ENCODE results near the gene OR11L1. TPM values are rescaled to one million over a fixed set of nuclear protein-coding genes. Genes with fewer than 3 reads are reported as not detected.

OR11L1 gene
- polyA plus RNA-seq, 1 of the 3 experiments (the other 2 are of a cell fraction) = not detected

- H3F3A ChIP-seq (replicated peaks; ENCODE audit: insufficient read depth) = no peaks in the 10 kb centered on the region
- CTCF ChIA-PET = no interaction called here
- no peaks in the 10 kb centered on the region for H3K9me2 ChIP-seq
- H3K9me3 ChIP-seq = no peaks in the 10 kb centered on the region
- H3K79me2 ChIP-seq (ENCODE audit: insufficient read depth) = no peaks in the 10 kb centered on the region
- no peak overlapping the region for H3K4me2 ChIP-seq
- H3K36me3 ChIP-seq (replicated peaks in 1 of 2; ENCODE audit: control insufficient read depth in 1 of 2, insufficient read depth in 2 of 2, low read length in 1 of 2) = no peaks in the 10 kb centered on the region
- 39% methylated on average over 15 of the region's 17 CpGs for WGBS (ENCODE audit: low lambda C conversion rate)
- H3K4me3 ChIP-seq (ENCODE audit: low read depth in 2 of 2, low read length in 1 of 2) = no peak overlapping the region
- TF ChIP-seq REST (IDR thresholded peaks at IDR 0.05; ENCODE audit: low read depth, low read length) (no peak), SMC3 (IDR thresholded peaks at IDR 0.05; ENCODE audit: low read depth, low read length) (no peak)
- no peaks in the 10 kb centered on the region for H3K4me1 ChIP-seq (ENCODE audit: control insufficient read depth in 1 of 2, insufficient read depth in 2 of 2, low read depth in 1 of 2, low read length in 1 of 2)
- no peak overlapping the region for H2AFZ ChIP-seq (ENCODE audit: low read depth)
- POLR2A ChIA-PET = no interaction called here
- no peaks in the 10 kb centered on the region; the same call in 1 of the 2 replicates for H3K27me3 ChIP-seq (ENCODE audit: insufficient read depth)
- no peaks in the 10 kb centered on the region for H4K20me1 ChIP-seq (ENCODE audit: insufficient read depth)
- H3K27ac ChIP-seq (ENCODE audit: low read depth in 2 of 2, low read length in 1 of 2) = no peak overlapping the region
- DNase-seq = no peak
- H3K9ac ChIP-seq = no peak overlapping the region
Measured at GRCh38 chr1:247864644-247865043, 22.9 kb upstream of the OR11L1 start.

- H3K27ac ChIP-seq (ENCODE audit: low read depth in 2 of 2, low read length in 1 of 2) = no peak overlapping the region
- no peak overlapping the region for H3K4me2 ChIP-seq
- no peaks in the 10 kb centered on the region for H3F3A ChIP-seq (replicated peaks; ENCODE audit: insufficient read depth)
- H3K27me3 ChIP-seq (ENCODE audit: insufficient read depth) = peaks cover 5% of the 10 kb centered on the region; the same call in 1 of the 2 replicates
- no peaks in the 10 kb centered on the region for H3K9me2 ChIP-seq
- DNase-seq = no peak
- H3K4me1 ChIP-seq (ENCODE audit: control insufficient read depth in 1 of 2, insufficient read depth in 2 of 2, low read depth in 1 of 2, low read length in 1 of 2) = no peaks in the 10 kb centered on the region
- WGBS (ENCODE audit: low lambda C conversion rate) = 4% methylated on average over 4 of the region's 4 CpGs
- H3K9me3 ChIP-seq = no peaks in the 10 kb centered on the region
- no peak overlapping the region for H3K4me3 ChIP-seq (ENCODE audit: low read depth in 2 of 2, low read length in 1 of 2)
- ChIA-PET POLR2A (no interaction called here), CTCF (no interaction called here)
- H4K20me1 ChIP-seq (ENCODE audit: insufficient read depth) = no peaks in the 10 kb centered on the region
- no peak for TF ChIP-seq MEF2A (IDR thresholded peaks at IDR 0.05; ENCODE audit: borderline replicate concordance, low read depth)
- TF ChIP-seq GATA2 (CRISPR knock-in tag; IDR thresholded peaks at IDR 0.05) = no peak
- TF ChIP-seq NRF1 (IDR thresholded peaks at IDR 0.05; ENCODE audit: low read depth, low read length) = no peak
- TF ChIP-seq IRF3 (IDR thresholded peaks at IDR 0.05; ENCODE audit: low read depth, low read length) = no peak
- no peak for TF ChIP-seq RXRA (IDR thresholded peaks at IDR 0.05; ENCODE audit: borderline replicate concordance, low read depth)
- no peak for TF ChIP-seq RAD21 (IDR thresholded peaks at IDR 0.05; ENCODE audit: low read length)
- TF ChIP-seq CTCF (IDR thresholded peaks at IDR 0.05) = no peak
- TF ChIP-seq FOXJ3 (CRISPR knock-in tag; IDR thresholded peaks at IDR 0.05) = no peak
- TF ChIP-seq TEAD4 (IDR thresholded peaks at IDR 0.05; ENCODE audit: borderline replicate concordance, insufficient read depth) = no peak
- no peak for TF ChIP-seq YY1 (IDR thresholded peaks at IDR 0.05; ENCODE audit: low read depth)
- no peak for TF ChIP-seq NFIC (IDR thresholded peaks at IDR 0.05; ENCODE audit: borderline replicate concordance)
- H3K9ac ChIP-seq = no peak overlapping the region
- H2AFZ ChIP-seq (ENCODE audit: low read depth) = no peak overlapping the region
- no peaks in the 10 kb centered on the region for H3K36me3 ChIP-seq (replicated peaks in 1 of 2; ENCODE audit: control insufficient read depth in 1 of 2, insufficient read depth in 2 of 2, low read length in 1 of 2)
- no peaks in the 10 kb centered on the region for H3K79me2 ChIP-seq (ENCODE audit: insufficient read depth)
Measured at GRCh38 chr1:247862756-247863155, 21.1 kb upstream of the OR11L1 start.

Measured in SK-N-SH (cell line).